Epithelial cell of proximal tubule (primary cell): ENCODE measurements around the gene ATPAF2. TPM values are rescaled to one million over a fixed set of nuclear protein-coding genes. Genes with fewer than 3 reads are reported as not detected.

Experiments
- DNase-seq: peaks from one replicate; pipeline ENCODE4 v3.0.0-alpha.2; 2011; ENCODE audit warnings: low read depth
- H3K4me3 ChIP-seq: 2 replicates; pipeline ENCODE4 v1.5.1; 2011; ENCODE audit warnings: low read depth, mild to moderate bottlenecking, low read length
- total RNA-seq: library from RNA; depleted of rRNA; stranded (reverse); fragments of >200 nt; gene quantifications from 2 replicates; pipeline ENCODE4 v1.2.3, GENCODE V29; 2015
- TF ChIP-seq, protein P1 (sequence below): conservative IDR thresholded peaks from 2 replicates; pipeline ENCODE4 v1.5.1; 2012; ENCODE audit warnings: low read depth, mild to moderate bottlenecking, low read length

Gene ATPAF2
- total RNA-seq, 1 donor from 2014 or later, result 19.5 TPM

DNA sequence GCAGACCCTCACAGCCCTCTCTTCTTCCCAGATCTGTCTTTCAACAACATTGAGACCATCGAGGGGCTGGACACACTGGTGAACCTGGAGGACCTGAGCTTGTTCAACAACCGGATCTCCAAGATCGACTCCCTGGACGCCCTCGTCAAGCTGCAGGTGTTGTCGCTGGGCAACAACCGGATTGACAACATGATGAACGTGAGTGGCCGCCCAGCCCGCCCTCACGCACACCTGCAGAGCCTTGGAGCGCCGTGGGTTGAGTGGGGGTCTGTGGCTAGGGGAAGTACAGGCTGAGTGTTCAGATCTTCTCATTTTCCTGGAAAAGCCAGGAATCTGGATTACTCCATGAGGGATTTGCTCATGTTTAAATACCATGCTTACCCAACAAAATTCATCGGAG is 51.1 kb downstream of the ATPAF2 start:
- no peak for DNase-seq
- H3K4me3 ChIP-seq, result no peak overlapping the region
- TF ChIP-seq, protein P1, sequence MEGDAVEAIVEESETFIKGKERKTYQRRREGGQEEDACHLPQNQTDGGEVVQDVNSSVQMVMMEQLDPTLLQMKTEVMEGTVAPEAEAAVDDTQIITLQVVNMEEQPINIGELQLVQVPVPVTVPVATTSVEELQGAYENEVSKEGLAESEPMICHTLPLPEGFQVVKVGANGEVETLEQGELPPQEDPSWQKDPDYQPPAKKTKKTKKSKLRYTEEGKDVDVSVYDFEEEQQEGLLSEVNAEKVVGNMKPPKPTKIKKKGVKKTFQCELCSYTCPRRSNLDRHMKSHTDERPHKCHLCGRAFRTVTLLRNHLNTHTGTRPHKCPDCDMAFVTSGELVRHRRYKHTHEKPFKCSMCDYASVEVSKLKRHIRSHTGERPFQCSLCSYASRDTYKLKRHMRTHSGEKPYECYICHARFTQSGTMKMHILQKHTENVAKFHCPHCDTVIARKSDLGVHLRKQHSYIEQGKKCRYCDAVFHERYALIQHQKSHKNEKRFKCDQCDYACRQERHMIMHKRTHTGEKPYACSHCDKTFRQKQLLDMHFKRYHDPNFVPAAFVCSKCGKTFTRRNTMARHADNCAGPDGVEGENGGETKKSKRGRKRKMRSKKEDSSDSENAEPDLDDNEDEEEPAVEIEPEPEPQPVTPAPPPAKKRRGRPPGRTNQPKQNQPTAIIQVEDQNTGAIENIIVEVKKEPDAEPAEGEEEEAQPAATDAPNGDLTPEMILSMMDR, result no peak

DNA sequence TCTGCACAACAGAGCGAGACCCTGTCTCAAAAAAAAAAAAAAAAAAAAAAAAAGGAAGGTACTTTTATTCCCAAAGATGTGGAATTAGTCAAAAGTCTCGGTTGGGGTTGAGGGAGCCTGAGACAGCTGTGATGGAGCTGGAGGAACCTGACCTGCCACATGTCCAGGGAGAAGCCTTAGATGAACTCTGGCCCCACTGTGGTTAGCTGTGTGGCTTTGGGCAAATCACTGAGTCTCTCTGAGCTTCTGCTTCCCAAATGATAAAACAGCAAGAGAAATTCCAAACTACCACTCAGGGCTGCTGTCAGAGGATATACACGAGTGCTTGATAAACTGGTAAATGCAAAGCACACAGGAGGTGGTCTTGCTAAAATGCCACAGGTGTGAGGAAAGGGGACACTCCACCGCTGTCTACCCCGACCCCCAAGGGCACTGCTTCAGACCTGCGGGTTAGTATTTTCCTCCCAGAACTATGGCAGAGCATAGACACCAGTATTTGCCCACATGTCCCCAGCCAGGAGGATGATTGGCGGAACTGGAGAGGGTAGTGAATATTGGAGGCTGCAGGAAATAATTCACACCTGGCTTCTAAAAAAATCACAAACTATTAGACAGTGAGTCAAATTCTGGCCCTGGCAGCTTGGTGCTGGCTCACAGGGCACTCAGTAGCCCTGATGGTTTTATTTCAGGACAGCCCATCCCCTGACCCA is 51.6 kb downstream of the ATPAF2 start:
- H3K4me3 ChIP-seq, result no peak overlapping the region
- TF ChIP-seq, protein P1, result no peak
- no peak for DNase-seq

DNA sequence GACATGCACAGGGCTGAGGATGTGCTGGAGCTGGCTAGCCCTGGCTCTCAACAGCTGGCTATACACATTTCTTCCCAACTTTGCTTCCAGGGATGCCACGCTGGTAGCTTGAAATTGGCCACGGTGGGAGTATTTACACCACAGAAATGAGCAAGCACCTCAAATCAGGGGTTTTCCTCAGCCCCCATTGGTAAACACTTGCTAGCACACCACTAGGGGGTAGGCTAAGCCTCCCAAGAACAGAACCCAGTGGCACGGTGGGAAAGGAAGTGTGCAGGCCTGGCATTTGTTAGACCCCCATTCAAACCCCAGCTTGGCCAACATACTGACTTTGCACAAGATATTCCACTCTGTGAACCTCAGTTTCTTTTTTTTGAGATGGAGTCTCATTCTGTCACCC is 53.4 kb downstream of the ATPAF2 start:
- no peak overlapping the region for H3K4me3 ChIP-seq
- TF ChIP-seq, protein P1, result peak; percentile 65
- DNase-seq, result no peak

DNA sequence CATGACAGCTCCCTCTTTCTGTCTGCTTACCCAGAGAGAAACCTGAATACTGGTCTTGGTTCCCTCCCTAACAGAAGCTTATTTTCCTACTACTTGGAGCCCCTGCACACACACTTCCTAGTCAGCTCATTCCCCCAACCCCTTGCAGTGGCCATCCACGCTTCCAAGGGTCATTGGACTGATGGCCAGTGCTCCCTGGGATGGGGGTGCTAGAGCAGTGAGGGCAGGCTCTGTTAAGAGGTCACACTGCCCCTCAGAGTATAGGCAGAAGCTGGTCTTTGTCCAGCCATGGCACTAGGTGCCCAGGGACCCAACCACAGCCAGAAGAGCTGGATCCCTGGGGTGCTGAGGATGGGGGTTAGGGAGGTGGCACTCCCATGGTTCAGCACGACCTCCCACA is 53.8 kb downstream of the ATPAF2 start:
- TF ChIP-seq, protein P1, result no peak
- DNase-seq, result no peak
- no peak overlapping the region for H3K4me3 ChIP-seq

DNA sequence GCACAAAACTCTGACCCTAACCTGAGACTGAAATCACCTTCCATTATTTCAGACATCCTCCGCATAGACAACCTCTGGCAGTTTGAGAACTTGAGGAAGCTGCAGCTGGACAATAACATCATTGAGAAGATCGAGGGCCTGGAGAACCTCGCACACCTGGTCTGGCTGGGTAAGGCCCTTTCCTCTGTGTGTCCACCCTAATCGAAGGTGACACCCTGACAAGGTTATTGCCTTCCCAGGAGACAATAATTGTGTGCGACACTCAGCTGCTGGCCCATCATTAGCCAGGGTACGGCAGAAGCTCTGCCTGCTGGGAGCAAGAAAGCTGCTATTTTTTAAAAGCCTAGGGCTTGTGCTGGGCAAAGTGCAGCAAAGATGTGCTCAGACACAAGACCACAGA is 55.2 kb downstream of the ATPAF2 start:
- H3K4me3 ChIP-seq, result no peak overlapping the region
- no peak for DNase-seq
- TF ChIP-seq, protein P1, result no peak

DNA sequence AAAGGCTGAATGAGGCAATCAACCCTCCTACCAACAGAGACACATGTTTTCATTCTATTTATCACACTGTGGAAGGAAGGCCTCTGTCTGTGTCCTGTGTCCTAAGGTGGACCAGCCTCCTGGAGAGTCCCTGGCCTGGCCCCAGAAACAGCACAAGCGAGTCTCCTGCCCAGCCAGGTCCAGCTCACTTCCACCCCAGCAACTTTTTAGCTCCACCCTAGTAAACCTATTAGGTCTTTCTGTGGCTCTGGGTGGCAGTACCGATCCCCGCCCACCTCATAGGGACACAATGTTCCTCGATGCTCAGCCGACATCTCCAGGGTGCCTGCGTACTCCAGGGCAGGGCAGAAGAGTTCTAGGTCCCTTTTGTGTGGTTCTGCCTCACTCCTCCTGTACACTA is 55.6 kb downstream of the ATPAF2 start:
- no peak overlapping the region for H3K4me3 ChIP-seq
- TF ChIP-seq, protein P1, result no peak
- DNase-seq, result no peak

DNA sequence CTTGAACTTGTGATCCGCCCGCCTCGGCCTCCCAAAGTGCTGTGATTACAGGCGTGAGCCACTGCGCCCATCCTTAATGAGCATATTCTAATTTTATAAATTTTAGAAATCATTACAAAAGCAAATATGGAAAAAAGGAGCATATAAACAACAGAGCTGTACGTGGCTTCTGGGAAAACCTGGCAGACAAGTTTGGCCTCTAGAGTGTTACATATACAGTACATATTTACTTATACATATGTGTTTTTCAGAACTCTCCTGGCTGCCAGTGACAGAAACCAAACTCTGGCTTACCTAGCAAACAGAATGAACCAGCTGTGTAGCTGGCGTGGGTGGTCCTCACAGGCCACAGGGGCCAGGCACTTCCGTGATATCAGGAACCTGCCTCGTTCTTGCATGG is 56.2 kb downstream of the ATPAF2 start:
- TF ChIP-seq, protein P1, result no peak
- no peak for DNase-seq
- H3K4me3 ChIP-seq, result no peak overlapping the region
